ENCODE results near the gene PRDX4.

PRDX4 gene

DNA sequence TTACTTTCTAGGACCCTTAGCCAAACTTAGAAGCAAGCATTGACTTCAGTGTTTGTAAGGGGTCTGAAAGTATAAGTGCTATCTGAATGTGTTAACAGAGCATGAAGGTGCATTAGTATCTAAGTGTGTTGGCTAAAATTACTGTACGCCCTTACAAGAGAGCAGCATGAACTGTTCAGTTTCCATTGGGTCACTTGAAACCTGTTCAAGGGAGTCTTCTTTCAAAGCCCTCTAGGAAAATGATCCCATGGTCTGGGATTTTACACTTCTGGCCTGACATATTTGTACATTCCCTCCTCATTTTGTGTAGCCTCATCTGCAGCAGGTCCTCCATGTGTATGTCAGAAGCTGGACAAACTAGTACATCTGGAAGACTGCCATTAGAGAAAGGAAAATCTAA is 3.2 kb downstream of the PRDX4 start:
- TF ChIP-seq TCF12 (IDR thresholded peaks at IDR 0.05; ENCODE audit: low read depth) (no peak), EGR1 (IDR thresholded peaks at IDR 0.05) (no peak), EP300 (IDR thresholded peaks at IDR 0.05; ENCODE audit: borderline replicate concordance) (no peak), CREB1 (IDR thresholded peaks at IDR 0.05; ENCODE audit: low read depth) (no peak), FOXM1 (IDR thresholded peaks at IDR 0.05; ENCODE audit: borderline replicate concordance, low read depth) (no peak), NFIC (IDR thresholded peaks at IDR 0.05) (no peak), ZBTB7A (IDR thresholded peaks at IDR 0.05; ENCODE audit: low read depth) (no peak), TAF1 (IDR thresholded peaks at IDR 0.05; ENCODE audit: low read depth) (no peak), MAX (IDR thresholded peaks at IDR 0.05) (no peak), RAD21 (IDR thresholded peaks at IDR 0.05; ENCODE audit: low read depth) (no peak), CEBPB (IDR thresholded peaks at IDR 0.05) (no peak), YY1 (IDR thresholded peaks at IDR 0.05; ENCODE audit: low read depth) (no peak), TEAD4 (IDR thresholded peaks at IDR 0.05) (no peak)
- TF ChIP-seq, protein P1, sequence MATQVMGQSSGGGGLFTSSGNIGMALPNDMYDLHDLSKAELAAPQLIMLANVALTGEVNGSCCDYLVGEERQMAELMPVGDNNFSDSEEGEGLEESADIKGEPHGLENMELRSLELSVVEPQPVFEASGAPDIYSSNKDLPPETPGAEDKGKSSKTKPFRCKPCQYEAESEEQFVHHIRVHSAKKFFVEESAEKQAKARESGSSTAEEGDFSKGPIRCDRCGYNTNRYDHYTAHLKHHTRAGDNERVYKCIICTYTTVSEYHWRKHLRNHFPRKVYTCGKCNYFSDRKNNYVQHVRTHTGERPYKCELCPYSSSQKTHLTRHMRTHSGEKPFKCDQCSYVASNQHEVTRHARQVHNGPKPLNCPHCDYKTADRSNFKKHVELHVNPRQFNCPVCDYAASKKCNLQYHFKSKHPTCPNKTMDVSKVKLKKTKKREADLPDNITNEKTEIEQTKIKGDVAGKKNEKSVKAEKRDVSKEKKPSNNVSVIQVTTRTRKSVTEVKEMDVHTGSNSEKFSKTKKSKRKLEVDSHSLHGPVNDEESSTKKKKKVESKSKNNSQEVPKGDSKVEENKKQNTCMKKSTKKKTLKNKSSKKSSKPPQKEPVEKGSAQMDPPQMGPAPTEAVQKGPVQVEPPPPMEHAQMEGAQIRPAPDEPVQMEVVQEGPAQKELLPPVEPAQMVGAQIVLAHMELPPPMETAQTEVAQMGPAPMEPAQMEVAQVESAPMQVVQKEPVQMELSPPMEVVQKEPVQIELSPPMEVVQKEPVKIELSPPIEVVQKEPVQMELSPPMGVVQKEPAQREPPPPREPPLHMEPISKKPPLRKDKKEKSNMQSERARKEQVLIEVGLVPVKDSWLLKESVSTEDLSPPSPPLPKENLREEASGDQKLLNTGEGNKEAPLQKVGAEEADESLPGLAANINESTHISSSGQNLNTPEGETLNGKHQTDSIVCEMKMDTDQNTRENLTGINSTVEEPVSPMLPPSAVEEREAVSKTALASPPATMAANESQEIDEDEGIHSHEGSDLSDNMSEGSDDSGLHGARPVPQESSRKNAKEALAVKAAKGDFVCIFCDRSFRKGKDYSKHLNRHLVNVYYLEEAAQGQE (IDR thresholded peaks at IDR 0.05; ENCODE audit: low read depth) = no peak
- TF ChIP-seq, protein P2, sequence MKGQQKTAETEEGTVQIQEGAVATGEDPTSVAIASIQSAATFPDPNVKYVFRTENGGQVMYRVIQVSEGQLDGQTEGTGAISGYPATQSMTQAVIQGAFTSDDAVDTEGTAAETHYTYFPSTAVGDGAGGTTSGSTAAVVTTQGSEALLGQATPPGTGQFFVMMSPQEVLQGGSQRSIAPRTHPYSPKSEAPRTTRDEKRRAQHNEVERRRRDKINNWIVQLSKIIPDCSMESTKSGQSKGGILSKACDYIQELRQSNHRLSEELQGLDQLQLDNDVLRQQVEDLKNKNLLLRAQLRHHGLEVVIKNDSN (IDR thresholded peaks at IDR 0.05) = no peak

GRCh38 chrX:23673108-23673507 is 5.8 kb downstream of the PRDX4 start:
- TF ChIP-seq CREB1 (IDR thresholded peaks at IDR 0.05; ENCODE audit: low read depth) = no peak

- TF ChIP-seq ZBTB7A (IDR thresholded peaks at IDR 0.05; ENCODE audit: low read depth) (no peak), TAF1 (IDR thresholded peaks at IDR 0.05; ENCODE audit: low read depth) (no peak), EP300 (IDR thresholded peaks at IDR 0.05; ENCODE audit: borderline replicate concordance) (no peak), TEAD4 (IDR thresholded peaks at IDR 0.05) (no peak), TCF12 (IDR thresholded peaks at IDR 0.05; ENCODE audit: low read depth) (no peak), NFIC (IDR thresholded peaks at IDR 0.05) (no peak), YY1 (IDR thresholded peaks at IDR 0.05; ENCODE audit: low read depth) (no peak), CREB1 (IDR thresholded peaks at IDR 0.05; ENCODE audit: low read depth) (no peak)
- TF ChIP-seq, protein P1 (IDR thresholded peaks at IDR 0.05; ENCODE audit: low read depth) = no peak
- TF ChIP-seq, protein P2 (IDR thresholded peaks at IDR 0.05) = no peak
Measured at GRCh38 chrX:23692166-23692565, 24.9 kb downstream of the PRDX4 start.

DNA sequence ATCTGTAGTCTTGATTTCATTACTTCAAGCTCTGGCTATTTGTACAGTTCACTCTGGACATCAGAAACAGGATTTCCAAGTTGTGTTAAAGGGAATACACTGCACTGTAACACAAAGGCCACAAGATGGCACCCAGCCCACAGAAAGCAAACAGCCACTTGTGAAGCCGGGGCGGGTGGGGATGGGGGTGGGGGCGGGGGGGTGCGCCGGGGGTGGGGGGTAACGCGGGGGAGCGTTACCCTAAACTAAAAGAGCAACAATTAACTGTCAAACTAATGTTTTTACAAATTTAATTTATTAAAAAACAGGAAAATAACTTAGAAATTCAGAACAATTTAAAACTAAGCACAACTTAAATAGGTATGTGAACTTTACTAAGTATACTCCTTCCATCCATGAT is 27.3 kb downstream of the PRDX4 start:
- no peak for TF ChIP-seq TEAD4 (IDR thresholded peaks at IDR 0.05)
- TF ChIP-seq, protein P2 (IDR thresholded peaks at IDR 0.05) = no peak
- no peak for TF ChIP-seq ZBTB7A (IDR thresholded peaks at IDR 0.05; ENCODE audit: low read depth)
- TF ChIP-seq TAF1 (IDR thresholded peaks at IDR 0.05; ENCODE audit: low read depth) = no peak
- peak; percentile 68 for TF ChIP-seq RAD21 (IDR thresholded peaks at IDR 0.05; ENCODE audit: low read depth)

- TF ChIP-seq TCF12 (IDR thresholded peaks at IDR 0.05; ENCODE audit: low read depth) = no peak
- no peak for TF ChIP-seq YY1 (IDR thresholded peaks at IDR 0.05; ENCODE audit: low read depth)
- no peak for TF ChIP-seq CREB1 (IDR thresholded peaks at IDR 0.05; ENCODE audit: low read depth)
- no peak for TF ChIP-seq TEAD4 (IDR thresholded peaks at IDR 0.05)
- TF ChIP-seq EGR1 (IDR thresholded peaks at IDR 0.05) = no peak
Measured at GRCh38 chrX:23699636-23700194, 32.4 kb downstream of the PRDX4 start.

GRCh38 chrX:23704673-23705206 is 37.4 kb downstream of the PRDX4 start:
- TF ChIP-seq NFIC (IDR thresholded peaks at IDR 0.05) (no peak), CEBPB (IDR thresholded peaks at IDR 0.05) (no peak)
- TF ChIP-seq, protein P2 (IDR thresholded peaks at IDR 0.05) = no peak

Data from Ishikawa (cell line).